ENCODE data around the gene NDUFB10.
"Not testable (repeated sequence)": the region's sequence is repeated elsewhere in the genome, so short reads cannot be mapped to it uniquely, and the experiment has no call there.

NDUFB10 gene

DNA sequence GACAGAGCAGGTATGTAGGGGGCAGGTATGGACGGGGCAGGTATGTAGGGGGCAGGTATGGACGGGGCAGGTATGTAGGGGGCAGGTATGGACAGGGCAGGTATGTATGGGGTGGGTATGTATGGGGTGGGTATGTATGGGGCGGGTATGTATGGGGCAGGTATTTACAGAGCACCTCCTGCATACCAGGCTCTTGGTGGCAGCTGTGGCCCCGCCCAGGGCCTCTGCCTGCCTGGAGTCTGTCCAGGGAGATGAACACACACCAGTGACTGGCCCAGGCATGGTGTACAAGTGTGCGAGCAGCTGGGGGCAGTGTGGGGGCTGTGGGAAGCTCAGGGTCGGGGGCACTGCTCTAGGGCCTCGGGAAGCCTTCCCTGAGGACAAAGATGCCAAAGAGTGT lies 9.3 kb upstream of the NDUFB10 start:
- DNase-seq (ENCODE audit: low read depth): no peak
- no peak overlapping the region for H3K4me3 ChIP-seq (replicated peaks; ENCODE audit: low read depth, low read length)
- TF ChIP-seq, protein P1, sequence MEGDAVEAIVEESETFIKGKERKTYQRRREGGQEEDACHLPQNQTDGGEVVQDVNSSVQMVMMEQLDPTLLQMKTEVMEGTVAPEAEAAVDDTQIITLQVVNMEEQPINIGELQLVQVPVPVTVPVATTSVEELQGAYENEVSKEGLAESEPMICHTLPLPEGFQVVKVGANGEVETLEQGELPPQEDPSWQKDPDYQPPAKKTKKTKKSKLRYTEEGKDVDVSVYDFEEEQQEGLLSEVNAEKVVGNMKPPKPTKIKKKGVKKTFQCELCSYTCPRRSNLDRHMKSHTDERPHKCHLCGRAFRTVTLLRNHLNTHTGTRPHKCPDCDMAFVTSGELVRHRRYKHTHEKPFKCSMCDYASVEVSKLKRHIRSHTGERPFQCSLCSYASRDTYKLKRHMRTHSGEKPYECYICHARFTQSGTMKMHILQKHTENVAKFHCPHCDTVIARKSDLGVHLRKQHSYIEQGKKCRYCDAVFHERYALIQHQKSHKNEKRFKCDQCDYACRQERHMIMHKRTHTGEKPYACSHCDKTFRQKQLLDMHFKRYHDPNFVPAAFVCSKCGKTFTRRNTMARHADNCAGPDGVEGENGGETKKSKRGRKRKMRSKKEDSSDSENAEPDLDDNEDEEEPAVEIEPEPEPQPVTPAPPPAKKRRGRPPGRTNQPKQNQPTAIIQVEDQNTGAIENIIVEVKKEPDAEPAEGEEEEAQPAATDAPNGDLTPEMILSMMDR (IDR thresholded peaks at IDR 0.05; ENCODE audit: low read length, missing control alignments): no peak

DNA sequence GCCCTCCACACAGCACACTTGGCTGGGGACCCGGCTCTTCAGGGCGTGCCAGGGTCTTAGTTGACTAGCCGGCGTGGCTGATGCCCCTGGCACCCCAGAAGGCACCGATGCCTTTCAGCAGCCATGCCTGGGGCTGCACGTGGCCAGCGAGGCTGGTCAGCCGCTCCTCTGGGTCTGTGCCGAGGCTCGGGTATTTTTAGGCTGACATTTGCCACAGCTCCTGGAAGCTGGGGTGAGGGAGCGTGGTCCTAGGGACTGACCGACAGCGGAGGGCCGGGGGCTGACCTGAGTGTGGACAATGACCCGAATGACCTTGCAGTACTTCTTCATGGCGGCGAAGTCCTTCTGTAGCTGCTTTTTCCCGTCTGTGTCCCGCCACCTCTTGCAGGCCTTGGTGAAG lies 8.8 kb upstream of the NDUFB10 start:
- TF ChIP-seq, protein P1 (IDR thresholded peaks at IDR 0.05; ENCODE audit: low read length, missing control alignments): no peak
- no peak for DNase-seq (ENCODE audit: low read depth)
- no peak overlapping the region for H3K4me3 ChIP-seq (replicated peaks; ENCODE audit: low read depth, low read length)

DNA sequence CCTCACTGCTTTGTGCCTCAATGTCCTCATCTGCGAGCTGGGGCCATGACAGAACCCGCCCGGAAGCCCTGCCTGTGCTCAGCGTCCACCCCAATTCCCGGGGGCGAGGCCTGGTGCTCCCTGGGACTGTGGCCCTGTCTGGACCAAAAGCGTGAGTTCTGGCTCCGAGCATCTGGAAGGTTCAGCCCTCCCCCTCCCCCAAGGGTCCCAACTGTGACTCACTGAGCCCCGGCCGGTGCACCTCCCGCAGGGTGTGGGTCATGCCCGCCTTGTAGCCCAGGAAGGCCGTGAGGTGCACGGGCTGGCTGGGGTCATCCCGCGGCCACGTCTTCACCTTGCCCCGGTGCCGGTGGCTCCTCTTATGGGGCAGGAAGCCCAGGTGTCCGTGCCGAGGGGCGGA lies 5.6 kb upstream of the NDUFB10 start:
- no peak for DNase-seq (ENCODE audit: low read depth)
- TF ChIP-seq, protein P1 (IDR thresholded peaks at IDR 0.05; ENCODE audit: low read length, missing control alignments): no peak
- H3K4me3 ChIP-seq (replicated peaks; ENCODE audit: low read depth, low read length): no peak overlapping the region

DNA sequence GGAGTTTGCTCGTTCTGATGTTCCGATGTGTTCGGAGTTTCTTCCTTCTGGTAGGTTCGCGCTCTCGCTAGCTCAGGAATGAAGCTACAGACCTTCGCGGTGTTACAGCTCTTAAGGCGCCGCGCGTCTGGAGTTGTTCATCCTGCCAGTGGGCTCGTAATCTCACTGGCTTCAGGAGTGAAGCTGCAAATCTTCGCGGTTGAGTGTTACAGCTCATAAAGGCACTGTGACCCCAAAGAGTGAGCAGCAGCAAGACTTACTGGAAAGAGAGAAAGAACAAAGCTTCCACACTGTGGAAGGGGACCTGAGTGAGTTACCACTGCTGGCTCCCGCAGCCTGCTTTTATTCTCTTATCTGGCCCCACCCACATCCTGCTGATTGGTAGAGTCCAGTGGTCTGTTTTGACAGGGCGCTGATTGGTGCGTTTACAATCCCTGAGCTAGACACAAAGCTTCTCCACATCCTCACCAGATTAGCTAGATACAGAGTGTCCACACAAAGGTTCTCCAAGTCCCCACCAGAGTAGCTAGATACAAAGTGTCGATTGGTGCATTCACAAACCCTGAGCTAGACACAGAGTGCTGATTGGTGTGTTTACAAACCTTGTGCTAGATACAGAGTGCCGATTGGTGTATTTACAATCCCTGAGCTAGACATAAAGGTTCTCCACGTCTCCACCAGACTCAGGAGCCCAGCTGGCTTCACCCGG lies 1.8 kb upstream of the NDUFB10 start:
- H3K4me3 ChIP-seq (replicated peaks; ENCODE audit: low read depth, low read length); DNase-seq (ENCODE audit: low read depth): not testable (repeated sequence)

DNA sequence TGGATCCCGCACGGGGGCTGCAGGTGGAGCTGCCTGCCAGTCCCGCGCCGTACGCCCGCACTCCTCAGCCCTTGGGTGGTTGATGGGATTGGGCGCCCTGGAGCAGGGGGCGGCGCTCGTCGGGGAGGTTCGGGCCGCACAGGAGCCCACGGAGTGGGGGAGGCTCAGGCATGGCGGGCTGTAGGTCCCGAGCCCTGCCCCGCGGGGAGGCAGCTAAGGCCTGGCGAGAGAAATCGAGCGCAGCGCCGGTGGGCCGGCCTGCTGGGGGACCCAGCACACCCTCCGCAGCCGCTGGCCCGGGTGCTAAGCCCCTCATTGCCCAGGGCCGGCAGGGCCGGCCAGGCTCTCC lies 1.2 kb upstream of the NDUFB10 start:
- DNase-seq (ENCODE audit: low read depth); H3K4me3 ChIP-seq (replicated peaks; ENCODE audit: low read depth, low read length): not testable (repeated sequence)

DNA sequence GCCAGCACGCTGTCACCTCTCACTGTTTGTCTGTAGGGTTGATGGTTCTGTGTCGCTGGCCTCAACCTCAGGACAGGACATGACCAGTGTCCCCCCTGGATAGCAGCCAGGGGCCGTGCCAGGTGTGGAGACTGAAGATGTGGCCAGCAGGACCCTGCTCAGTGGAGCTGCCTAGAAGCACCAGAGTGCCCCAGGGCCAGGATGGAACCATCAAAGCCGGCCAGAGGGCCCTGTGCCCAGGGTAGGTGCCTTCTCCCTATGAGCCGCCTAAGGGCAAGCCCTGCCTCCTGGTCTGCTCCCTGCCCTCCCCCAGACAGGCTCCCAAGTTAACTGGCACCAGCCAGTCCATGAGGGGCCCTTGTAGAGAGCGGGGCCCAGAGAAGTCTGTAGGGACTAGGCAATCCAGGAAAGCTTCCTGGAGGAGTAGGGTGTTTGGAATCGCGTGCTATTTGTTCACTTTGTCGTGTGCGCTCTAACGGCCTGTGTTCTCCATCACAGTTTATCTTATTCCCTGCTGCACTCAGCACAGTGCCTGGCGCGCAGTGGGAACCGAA lies 546 bp upstream of the NDUFB10 start:
- H3K4me3 ChIP-seq (replicated peaks; ENCODE audit: low read depth, low read length): no peak overlapping the region
- no peak for DNase-seq (ENCODE audit: low read depth)
- TF ChIP-seq, protein P1 (IDR thresholded peaks at IDR 0.05; ENCODE audit: low read length, missing control alignments): no peak

DNA sequence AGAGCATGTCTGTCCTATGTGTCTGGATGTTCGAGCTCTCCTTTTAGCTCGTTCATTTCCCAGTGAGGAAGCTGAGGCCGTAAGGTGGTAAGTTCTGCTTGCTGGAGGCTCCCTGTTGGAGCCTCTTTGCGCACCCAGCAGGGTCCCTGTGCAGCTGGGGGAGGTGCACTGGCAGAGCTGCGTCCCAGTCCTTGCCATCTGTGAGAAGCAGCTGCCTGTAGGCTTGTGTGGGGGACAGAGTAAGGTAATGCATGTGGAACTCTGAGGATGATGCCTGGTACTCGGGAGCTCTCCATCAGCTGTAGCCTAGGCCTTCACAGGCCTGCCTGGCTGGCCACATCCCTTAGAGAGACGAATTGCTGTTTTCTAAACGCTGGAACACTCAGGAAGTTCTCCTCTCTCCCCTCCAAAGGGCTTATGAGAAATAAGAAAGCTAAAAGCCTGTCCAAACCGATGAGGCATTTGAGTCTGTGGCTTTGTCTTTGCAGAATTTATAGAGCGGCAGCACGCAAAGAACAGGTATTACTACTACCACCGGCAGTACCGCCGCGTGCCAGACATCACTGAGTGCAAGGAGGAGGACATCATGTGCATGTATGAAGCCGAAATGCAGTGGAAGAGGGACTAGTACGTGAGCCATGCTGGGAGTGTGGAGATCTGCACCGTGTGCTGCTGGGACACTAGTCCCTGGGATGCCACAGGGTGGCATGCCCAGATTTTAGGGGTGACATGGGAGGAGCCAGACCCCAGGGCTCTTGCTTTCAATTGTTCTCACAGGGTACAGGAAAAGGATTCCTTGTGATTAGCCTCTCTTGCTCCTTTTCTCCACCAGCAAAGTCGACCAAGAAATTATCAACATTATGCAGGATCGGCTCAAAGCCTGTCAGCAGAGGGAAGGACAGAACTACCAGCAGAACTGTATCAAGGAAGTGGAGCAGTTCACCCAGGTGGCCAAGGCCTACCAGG lies 1.6 kb downstream of the NDUFB10 start:
- DNase-seq (ENCODE audit: low read depth): peak; percentile 32
- H3K4me3 ChIP-seq (replicated peaks; ENCODE audit: low read depth, low read length): peak overlapping the region; percentile 89
- TF ChIP-seq, protein P1 (IDR thresholded peaks at IDR 0.05; ENCODE audit: low read length, missing control alignments): no peak
